Ishikawa (cell line): ENCODE measurements around the gene PLPPR5.

ENCODE experiments used
- CEBPB ChIP-seq: IDR thresholded peaks from 2 replicates; pipeline ENCODE4 v1.6.1; 2012
- CREB1 ChIP-seq: IDR thresholded peaks from 2 replicates; pipeline ENCODE4 v1.6.1; 2012; ENCODE audit warnings: low read depth
- EGR1 ChIP-seq: IDR thresholded peaks from 2 replicates; pipeline ENCODE4 v1.6.1; 2012
- EP300 ChIP-seq: IDR thresholded peaks from 2 replicates; pipeline ENCODE4 v1.6.1; 2012; ENCODE audit warnings: borderline replicate concordance
- MAX ChIP-seq: IDR thresholded peaks from 2 replicates; pipeline ENCODE4 v1.6.1; 2012
- NFIC ChIP-seq: IDR thresholded peaks from 2 replicates; pipeline ENCODE4 v1.6.1; 2012
- RAD21 ChIP-seq: IDR thresholded peaks from 2 replicates; pipeline ENCODE4 v1.6.1; 2012; ENCODE audit warnings: low read depth
- REST ChIP-seq: IDR thresholded peaks from 2 replicates; pipeline ENCODE4 v1.6.1; 2012; ENCODE audit warnings: low read depth, mild to moderate bottlenecking
- TCF12 ChIP-seq: IDR thresholded peaks from 2 replicates; pipeline ENCODE4 v1.6.1; 2012; ENCODE audit warnings: low read depth
- YY1 ChIP-seq: IDR thresholded peaks from 2 replicates; pipeline ENCODE4 v1.6.1; 2012; ENCODE audit warnings: low read depth
- ZBTB7A ChIP-seq: IDR thresholded peaks from 2 replicates; pipeline ENCODE4 v1.6.1; 2012; ENCODE audit warnings: low read depth

- TF ChIP-seq RAD21: no peak
- no peak for TF ChIP-seq EGR1
- TF ChIP-seq MAX: no peak
- TF ChIP-seq CEBPB: no peak
- TF ChIP-seq TCF12: no peak
- TF ChIP-seq CREB1: no peak
- TF ChIP-seq YY1: no peak
- TF ChIP-seq ZBTB7A: no peak
- TF ChIP-seq EP300: no peak
- no peak for TF ChIP-seq REST
- TF ChIP-seq NFIC: no peak
Observed at GRCh38 chr1:99003581-99004253, 944 bp downstream of the PLPPR5 start.
